Neural cell (in vitro differentiated cells): ENCODE measurements around the gene SKAP1. TPM values are rescaled to one million over a fixed set of nuclear protein-coding genes. Genes with fewer than 3 reads are reported as not detected.
"Not testable (repeated sequence)": the region's sequence is repeated elsewhere in the genome, so short reads cannot be mapped to it uniquely, and the experiment has no call there.

Experiments used
- H2AFZ ChIP-seq: fragments of 200-600, 300-800 bp; sonication (generic), shearing (Covaris generic); 2 replicates; pipeline ENCODE4 v1.6.0; 2014; ENCODE audit warnings: low read depth, mild to moderate bottlenecking, antibody characterized with exemption, low read length, moderate library complexity
- H3F3A ChIP-seq: fragments of 200-600 bp; shearing (Covaris generic); 2 replicates; pipeline ENCODE4 v1.6.1; 2016; ENCODE audit warnings: mild to moderate bottlenecking, moderate library complexity, mixed read lengths, antibody characterized with exemption, low read length; ENCODE audit not compliant: insufficient read depth, poor library complexity, severe bottlenecking
- H3K27ac ChIP-seq: fragments of 200-600, 300-800 bp; sonication (generic), shearing (Covaris generic); 2 replicates; pipeline ENCODE4 v1.5.1; 2014; ENCODE audit warnings: mild to moderate bottlenecking, low read length, moderate library complexity
- H3K27me3 ChIP-seq: fragments of 300-800, 200-600 bp; sonication (generic), shearing (Covaris generic); 2 replicates; pipeline ENCODE4 v1.6.0; 2014; ENCODE audit warnings: mild to moderate bottlenecking, low read depth, low read length, moderate library complexity; ENCODE audit not compliant: insufficient read depth
- H3K36me3 ChIP-seq: fragments of 300-800, 200-600 bp; sonication (generic), shearing (Covaris generic); 2 replicates; pipeline ENCODE4 v1.5.1; 2014; ENCODE audit warnings: mild to moderate bottlenecking, antibody characterized with exemption, low read length, moderate library complexity; ENCODE audit not compliant: insufficient read depth
- H3K4me2 ChIP-seq: fragments of 300-800, 200-600 bp; sonication (generic), shearing (Covaris generic); 2 replicates; pipeline ENCODE4 v1.6.0; 2014; ENCODE audit warnings: mild to moderate bottlenecking, low read length
- H3K4me3 ChIP-seq: fragments of 300-800, 200-600 bp; sonication (generic), shearing (Covaris generic); 2 replicates; pipeline ENCODE4 v1.5.1; 2014; ENCODE audit warnings: mild to moderate bottlenecking, low read length, moderate library complexity
- H3K79me2 ChIP-seq: fragments of 200-600 bp; shearing (Covaris generic); replicated peaks from 2 replicates; pipeline ENCODE4 v1.6.0; 2014; ENCODE audit warnings: mild to moderate bottlenecking, low read length, moderate library complexity; ENCODE audit not compliant: insufficient read depth
- H3K9ac ChIP-seq: fragments of 300-800, 200-600 bp; sonication (generic), shearing (Covaris generic); 2 replicates; pipeline ENCODE4 v1.6.1; 2016; ENCODE audit warnings: mild to moderate bottlenecking, low read length, mixed read lengths
- H3K9me2 ChIP-seq: fragments of 200-600 bp; shearing (Covaris generic); 2 replicates; pipeline ENCODE4 v1.6.1; 2016; ENCODE audit warnings: mild to moderate bottlenecking, low read length, mixed read lengths; ENCODE audit not compliant: insufficient read depth
- H3K9me3 ChIP-seq: fragments of 200-600, 300-800 bp; sonication (generic), shearing (Covaris generic); 2 replicates; pipeline ENCODE4 v1.6.1; 2016; ENCODE audit warnings: mild to moderate bottlenecking, mixed run types, low read length, moderate library complexity, mixed read lengths
- H4K20me1 ChIP-seq: fragments of 200-600 bp; shearing (Covaris generic); 2 replicates; pipeline ENCODE4 v1.6.1; 2016; ENCODE audit warnings: mild to moderate bottlenecking, mixed run types; ENCODE audit not compliant: insufficient read depth
- CTCF ChIP-seq: fragments of 450-650 bp; IDR thresholded peaks from 2 replicates; pipeline ENCODE4 v1.5.1; 2014; ENCODE audit warnings: antibody characterized with exemption, mild to moderate bottlenecking, moderate library complexity; ENCODE audit not compliant: poor library complexity, severe bottlenecking
- EP300 ChIP-seq: fragments of 450-650 bp; conservative IDR thresholded peaks from 2 replicates; pipeline ENCODE4 v1.6.1; 2014; ENCODE audit warnings: antibody characterized with exemption, mild to moderate bottlenecking, moderate library complexity; ENCODE audit not compliant: poor library complexity, severe bottlenecking
- EZH2 ChIP-seq: fragments of 200-600, 300-800 bp; shearing (Covaris generic), sonication (generic); IDR thresholded peaks from 2 replicates; pipeline ENCODE4 v1.6.1; 2014; ENCODE audit warnings: antibody characterized with exemption, low read length, borderline replicate concordance, mild to moderate bottlenecking; ENCODE audit not compliant: insufficient read depth, poor library complexity, severe bottlenecking
- MXI1 ChIP-seq: fragments of 450-650 bp; conservative IDR thresholded peaks from 2 replicates; pipeline ENCODE4 v1.6.1; 2014; ENCODE audit warnings: antibody characterized with exemption, mild to moderate bottlenecking; ENCODE audit not compliant: poor library complexity, severe bottlenecking
- POLR2AphosphoS5 ChIP-seq: IDR thresholded peaks from 2 replicates; pipeline ENCODE4 v1.6.1; 2012
- RAD21 ChIP-seq: fragments of 450-650 bp; conservative IDR thresholded peaks from 2 replicates; pipeline ENCODE4 v1.6.1; 2014; ENCODE audit warnings: antibody characterized with exemption, mild to moderate bottlenecking, moderate library complexity
- SMC3 ChIP-seq: fragments of 450-650 bp; conservative IDR thresholded peaks from 2 replicates; pipeline ENCODE4 v1.6.1; 2014; ENCODE audit warnings: antibody characterized with exemption, mild to moderate bottlenecking, moderate library complexity; ENCODE audit not compliant: poor library complexity
- TAF1 ChIP-seq: IDR thresholded peaks from 2 replicates; pipeline ENCODE4 v1.6.1; 2012; ENCODE audit warnings: low read depth
- polyA plus RNA-seq: library from polyadenylated mRNA; depleted of rRNA; stranded (reverse); fragments of >200 nt; gene quantifications from 2 replicates; pipeline ENCODE4 v1.2.3, GENCODE V29; 2014
- TF ChIP-seq, protein P1 (sequence below): IDR thresholded peaks from 2 replicates; pipeline ENCODE4 v1.6.1; 2012; ENCODE audit warnings: borderline replicate concordance

SKAP1 gene
- polyA plus RNA-seq, 1 donor from 2014 or later: 0.63 TPM

- no peak overlapping the region for H3K27ac ChIP-seq
- no peak for TF ChIP-seq POLR2AphosphoS5
- TF ChIP-seq MXI1: no peak
- no peak for TF ChIP-seq TAF1
- TF ChIP-seq RAD21: no peak
- no peak for TF ChIP-seq SMC3
- no peak for TF ChIP-seq EZH2
- no peak for TF ChIP-seq EP300
- TF ChIP-seq CTCF: no peak
- TF ChIP-seq, protein P1, sequence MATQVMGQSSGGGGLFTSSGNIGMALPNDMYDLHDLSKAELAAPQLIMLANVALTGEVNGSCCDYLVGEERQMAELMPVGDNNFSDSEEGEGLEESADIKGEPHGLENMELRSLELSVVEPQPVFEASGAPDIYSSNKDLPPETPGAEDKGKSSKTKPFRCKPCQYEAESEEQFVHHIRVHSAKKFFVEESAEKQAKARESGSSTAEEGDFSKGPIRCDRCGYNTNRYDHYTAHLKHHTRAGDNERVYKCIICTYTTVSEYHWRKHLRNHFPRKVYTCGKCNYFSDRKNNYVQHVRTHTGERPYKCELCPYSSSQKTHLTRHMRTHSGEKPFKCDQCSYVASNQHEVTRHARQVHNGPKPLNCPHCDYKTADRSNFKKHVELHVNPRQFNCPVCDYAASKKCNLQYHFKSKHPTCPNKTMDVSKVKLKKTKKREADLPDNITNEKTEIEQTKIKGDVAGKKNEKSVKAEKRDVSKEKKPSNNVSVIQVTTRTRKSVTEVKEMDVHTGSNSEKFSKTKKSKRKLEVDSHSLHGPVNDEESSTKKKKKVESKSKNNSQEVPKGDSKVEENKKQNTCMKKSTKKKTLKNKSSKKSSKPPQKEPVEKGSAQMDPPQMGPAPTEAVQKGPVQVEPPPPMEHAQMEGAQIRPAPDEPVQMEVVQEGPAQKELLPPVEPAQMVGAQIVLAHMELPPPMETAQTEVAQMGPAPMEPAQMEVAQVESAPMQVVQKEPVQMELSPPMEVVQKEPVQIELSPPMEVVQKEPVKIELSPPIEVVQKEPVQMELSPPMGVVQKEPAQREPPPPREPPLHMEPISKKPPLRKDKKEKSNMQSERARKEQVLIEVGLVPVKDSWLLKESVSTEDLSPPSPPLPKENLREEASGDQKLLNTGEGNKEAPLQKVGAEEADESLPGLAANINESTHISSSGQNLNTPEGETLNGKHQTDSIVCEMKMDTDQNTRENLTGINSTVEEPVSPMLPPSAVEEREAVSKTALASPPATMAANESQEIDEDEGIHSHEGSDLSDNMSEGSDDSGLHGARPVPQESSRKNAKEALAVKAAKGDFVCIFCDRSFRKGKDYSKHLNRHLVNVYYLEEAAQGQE: no peak
- no peaks in the 10 kb centered on the region for H3K79me2 ChIP-seq
These were observed 17.2 kb downstream of the SKAP1 start for GRCh38 chr17:48412841-48413240.

GRCh38 chr17:48410821-48411220 lies 19.2 kb downstream of the SKAP1 start:
- not testable (repeated sequence) for H2AFZ ChIP-seq, H3K4me3 ChIP-seq, H3K4me2 ChIP-seq, H3K79me2 ChIP-seq, H3K9me2 ChIP-seq, H3K27me3 ChIP-seq, H3K9ac ChIP-seq, H3F3A ChIP-seq, H4K20me1 ChIP-seq, H3K9me3 ChIP-seq, H3K27ac ChIP-seq, H3K36me3 ChIP-seq

More at GRCh38 chr17:48412841-48413240, 17.2 kb downstream of the SKAP1 start:
- Histone ChIP-seq H3K36me3 (no peaks in the 10 kb centered on the region), H3K9me3 (no peaks in the 10 kb centered on the region), H3K9ac (no peak overlapping the region), H3F3A (no peaks in the 10 kb centered on the region), H4K20me1 (no peaks in the 10 kb centered on the region), H3K9me2 (no peaks in the 10 kb centered on the region), H3K4me3 (no peak overlapping the region), H3K4me2 (no peak overlapping the region), H2AFZ (no peak overlapping the region), H3K27me3 (peaks cover 7% of the 10 kb centered on the region)

GRCh38 chr17:48409607-48410006 lies 20.4 kb downstream of the SKAP1 start:
- Histone ChIP-seq H3K36me3 (no peaks in the 10 kb centered on the region), H3K4me3 (no peak overlapping the region), H3F3A (no peaks in the 10 kb centered on the region), H4K20me1 (no peaks in the 10 kb centered on the region), H3K27ac (no peak overlapping the region), H3K4me2 (no peak overlapping the region), H3K9me3 (no peaks in the 10 kb centered on the region), H2AFZ (no peak overlapping the region), H3K79me2 (no peaks in the 10 kb centered on the region), H3K9ac (no peak overlapping the region), H3K27me3 (no peaks in the 10 kb centered on the region), H3K9me2 (no peaks in the 10 kb centered on the region)
- no peak for TF ChIP-seq RAD21
- TF ChIP-seq SMC3: no peak
- no peak for TF ChIP-seq POLR2AphosphoS5
- TF ChIP-seq MXI1: no peak
